ENCODE measurements around the gene MCC. TPM values are rescaled to one million over a fixed set of nuclear protein-coding genes. Genes with fewer than 3 reads are reported as not detected.

The MCC gene
- total RNA-seq, 1 experiment from 2014 or later = 0.41 TPM

GRCh38 chr5:113166852-113167366 is 321.3 kb downstream of the MCC start:
- ATAC-seq = no peak
- BruUV-seq (replicated peaks) = no TSS peak
- Histone ChIP-seq H3K4me3 (ENCODE audit: low read depth in 2 of 2, low read length in 2 of 2) (no peak overlapping the region), H3K27me3 (ENCODE audit: control insufficient read depth, insufficient read depth, low read length) (peaks cover 11% of the 10 kb centered on the region), H3K9me3 (ENCODE audit: control insufficient read depth, insufficient read depth, low read depth, low read length) (no peaks in the 10 kb centered on the region), H3K27ac (ENCODE audit: low read length) (no peak overlapping the region), H3K4me1 (ENCODE audit: control insufficient read depth, insufficient read depth, low read length) (no peaks in the 10 kb centered on the region), H3K36me3 (ENCODE audit: control insufficient read depth, insufficient read depth, low read length) (no peaks in the 10 kb centered on the region)
- no peak for DNase-seq (ENCODE audit: low read depth, low spot score)
- POLR2A ChIA-PET = interaction anchor here (0.6 kb wide), 1 partner anchor 23 kb away, joined by 3 read pairs; no protein-coding TSS in a partner anchor
- in situ Hi-C loops (cut with HindIII; ENCODE audit: low pct_unique_long_range_greater_than_20kb, low sequenced_read_pairs) = no loop called here
- CTCF ChIA-PET = no interaction called here
- TF ChIP-seq TCF7L2 (IDR thresholded peaks at IDR 0.05; ENCODE audit: low read depth, low read length) = no peak
- no peak for TF ChIP-seq CTCF (IDR thresholded peaks at IDR 0.05)
- no peak for TF ChIP-seq REST (IDR thresholded peaks at IDR 0.05; ENCODE audit: insufficient read depth in 1 of 2, low read depth in 2 of 2, low read length in 1 of 2)
- no peak for TF ChIP-seq POLR2AphosphoS5 (IDR thresholded peaks at IDR 0.05; ENCODE audit: low read depth, low read length)
- TF ChIP-seq SIN3A (IDR thresholded peaks at IDR 0.05; ENCODE audit: borderline replicate concordance, insufficient read depth, low read depth, low read length) = no peak
- intact Hi-C loops (cut with micrococcal nuclease; ENCODE audit: unreplicated experiment) = no loop called here

GRCh38 chr5:113166261-113166660 is 322.0 kb downstream of the MCC start:
- no peak for TF ChIP-seq REST (IDR thresholded peaks at IDR 0.05; ENCODE audit: insufficient read depth in 1 of 2, low read depth in 2 of 2, low read length in 1 of 2)
- TF ChIP-seq TCF7L2 (IDR thresholded peaks at IDR 0.05; ENCODE audit: low read depth, low read length) = no peak
- no peak for TF ChIP-seq POLR2AphosphoS5 (IDR thresholded peaks at IDR 0.05; ENCODE audit: low read depth, low read length)
- no peak for TF ChIP-seq SIN3A (IDR thresholded peaks at IDR 0.05; ENCODE audit: borderline replicate concordance, insufficient read depth, low read depth, low read length)
- no peak for TF ChIP-seq CTCF (IDR thresholded peaks at IDR 0.05)
- Histone ChIP-seq H3K27ac (ENCODE audit: low read length) (no peak overlapping the region), H3K4me3 (ENCODE audit: low read depth in 2 of 2, low read length in 2 of 2) (no peak overlapping the region), H3K4me1 (ENCODE audit: control insufficient read depth, insufficient read depth, low read length) (no peaks in the 10 kb centered on the region), H3K27me3 (ENCODE audit: control insufficient read depth, insufficient read depth, low read length) (peaks cover 11% of the 10 kb centered on the region), H3K9me3 (ENCODE audit: control insufficient read depth, insufficient read depth, low read depth, low read length) (no peaks in the 10 kb centered on the region), H3K36me3 (ENCODE audit: control insufficient read depth, insufficient read depth, low read length) (no peaks in the 10 kb centered on the region)
- ATAC-seq (no peak), DNase-seq (ENCODE audit: low read depth, low spot score) (no peak)
- no TSS peak for BruUV-seq (replicated peaks)
- ChIA-PET POLR2A (no interaction called here), CTCF (no interaction called here)
- in situ Hi-C loops (cut with HindIII; ENCODE audit: low pct_unique_long_range_greater_than_20kb, low sequenced_read_pairs) (no loop called here), intact Hi-C loops (cut with micrococcal nuclease; ENCODE audit: unreplicated experiment) (no loop called here)

Measured in Panc1 (cell line).